Measurements from ENCODE around the gene MBP.

Gene MBP

DNA sequence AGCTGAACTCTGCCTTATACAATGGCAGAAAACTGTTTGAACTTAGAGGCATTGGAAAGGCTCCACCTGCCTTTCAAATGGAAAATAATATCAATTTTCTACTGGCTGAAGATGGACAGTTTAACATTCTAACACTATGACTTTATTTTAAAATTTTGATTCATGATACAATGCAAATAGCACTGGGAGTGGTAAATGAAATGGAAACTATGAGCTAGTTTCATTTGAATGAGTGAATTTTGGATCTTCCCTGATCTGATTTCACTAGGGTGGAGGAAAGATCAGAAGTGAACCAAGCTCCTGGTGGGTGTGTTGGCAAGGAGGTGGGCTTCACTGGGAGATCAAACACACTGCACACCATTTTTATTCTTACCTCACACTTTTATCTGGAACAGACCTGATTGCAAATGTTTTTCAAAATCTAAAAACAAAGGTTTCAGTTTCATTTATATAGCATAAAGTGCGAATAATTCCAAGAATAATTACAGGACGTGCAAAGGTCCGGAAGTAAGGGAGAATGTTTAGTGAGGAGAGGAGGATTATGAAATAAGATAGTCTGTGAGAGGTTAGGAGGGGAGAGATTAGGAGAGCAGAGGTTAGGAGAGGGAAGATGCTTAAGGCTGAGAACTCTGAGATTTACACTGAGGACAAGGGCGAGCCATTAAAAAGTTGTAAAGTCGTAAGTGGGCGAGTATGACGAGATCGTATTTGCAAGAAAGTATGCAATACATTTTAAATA lies 18.6 kb upstream of the MBP start:
- DNase-seq (ENCODE audit: low read depth in 3 of 3): no peak

DNA sequence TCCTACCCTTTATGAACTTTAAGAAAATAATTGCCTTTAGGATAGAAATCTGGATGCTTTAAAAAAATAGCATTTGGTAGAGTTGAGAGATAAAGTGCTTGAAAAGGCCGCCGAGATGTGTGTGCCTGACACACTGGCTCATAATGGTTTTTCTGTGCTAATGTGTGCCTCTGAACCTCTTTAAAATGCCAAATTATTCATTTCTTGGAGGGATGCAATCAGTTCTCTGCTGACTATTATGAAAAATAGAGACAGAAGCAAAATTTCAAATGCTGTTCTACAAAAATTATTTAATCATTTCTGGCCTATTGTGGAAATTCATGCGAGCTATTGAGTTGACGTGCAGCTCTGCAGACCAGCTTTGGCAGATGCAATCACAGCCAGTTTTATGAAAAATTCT lies 18.0 kb upstream of the MBP start:
- DNase-seq (ENCODE audit: low read depth in 3 of 3): no peak

DNA sequence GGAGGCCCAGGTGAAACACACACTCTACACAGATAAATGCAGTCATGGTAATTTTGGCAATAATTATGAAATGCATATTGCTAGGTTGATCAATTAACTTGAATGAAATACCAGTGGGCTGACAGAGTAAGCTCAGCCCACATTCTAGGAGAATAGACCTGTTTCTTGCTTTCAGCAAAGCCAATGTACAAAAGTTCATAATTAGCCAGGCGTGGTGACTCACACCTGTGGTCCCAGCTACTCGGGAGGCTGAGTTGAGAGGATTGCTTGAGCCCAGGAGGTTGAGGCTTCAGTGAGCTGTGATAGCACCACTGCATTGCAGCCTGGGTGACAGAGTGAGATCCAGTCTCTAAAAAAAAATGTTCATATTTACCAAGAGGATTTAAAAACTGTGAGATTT lies 15.7 kb upstream of the MBP start:
- DNase-seq (ENCODE audit: low read depth in 3 of 3): no peak

DNA sequence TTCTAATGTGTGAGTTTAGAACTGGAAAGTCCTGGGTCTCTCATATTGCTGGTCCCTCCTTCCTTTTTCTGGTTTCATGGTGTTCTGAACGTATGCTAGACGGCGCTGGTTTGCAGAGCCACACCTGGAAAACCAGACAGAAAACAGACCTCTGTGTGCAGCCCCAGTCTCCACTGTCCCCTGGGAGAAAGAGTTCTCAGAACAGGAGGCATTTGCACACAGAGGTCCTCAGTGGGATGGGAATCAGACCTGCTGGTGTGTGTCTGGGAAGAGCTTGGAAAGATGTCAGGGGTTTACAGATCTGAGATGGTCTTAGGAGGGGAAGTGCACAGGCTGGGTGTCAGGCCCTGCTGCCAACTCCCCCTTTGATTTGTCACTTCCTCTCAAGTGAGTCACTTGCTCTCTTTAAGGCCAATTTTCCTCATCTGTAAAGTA lies 14.9 kb upstream of the MBP start:
- DNase-seq (ENCODE audit: low read depth in 3 of 3): no peak

DNA sequence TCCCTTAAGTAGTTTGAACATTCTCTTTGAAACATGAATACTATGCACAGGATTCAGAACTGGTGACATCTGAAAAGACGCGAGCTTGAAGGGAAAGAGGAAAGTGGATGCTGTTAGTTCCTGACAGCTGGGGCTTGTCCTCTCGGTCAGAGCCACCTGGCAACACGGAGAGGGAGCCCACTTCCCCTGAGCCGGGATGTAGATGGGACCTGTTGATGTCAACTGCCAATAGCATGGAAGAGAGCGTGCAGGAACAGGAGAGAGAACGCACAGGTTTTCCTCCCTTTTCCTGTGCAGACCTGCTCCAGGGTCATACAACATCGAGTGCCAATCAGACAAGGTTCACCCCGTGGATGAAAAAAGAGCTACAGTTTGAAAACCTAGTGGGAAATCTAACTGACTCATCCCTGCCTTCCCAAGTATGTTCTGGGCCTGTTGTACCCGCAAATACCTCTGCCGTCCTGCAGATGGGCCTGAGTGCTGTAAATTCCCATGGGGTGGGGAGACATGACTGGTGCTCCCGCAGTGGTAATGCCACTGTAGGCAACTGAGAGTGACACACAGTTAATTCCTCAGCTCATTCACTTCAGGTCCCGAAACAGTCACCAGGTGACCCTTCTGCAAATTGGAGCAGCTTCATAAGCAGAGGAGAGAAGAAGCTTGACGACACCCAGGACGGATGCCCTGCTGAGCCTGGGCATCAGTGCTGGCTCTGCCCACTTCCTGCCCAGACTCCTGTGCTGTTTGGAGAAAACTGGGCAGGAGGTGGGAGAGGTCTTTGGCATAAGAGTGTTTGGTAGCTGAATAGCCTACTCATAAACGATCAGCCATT lies 13.9 kb upstream of the MBP start:
- DNase-seq (ENCODE audit: low read depth in 3 of 3): no peak

DNA sequence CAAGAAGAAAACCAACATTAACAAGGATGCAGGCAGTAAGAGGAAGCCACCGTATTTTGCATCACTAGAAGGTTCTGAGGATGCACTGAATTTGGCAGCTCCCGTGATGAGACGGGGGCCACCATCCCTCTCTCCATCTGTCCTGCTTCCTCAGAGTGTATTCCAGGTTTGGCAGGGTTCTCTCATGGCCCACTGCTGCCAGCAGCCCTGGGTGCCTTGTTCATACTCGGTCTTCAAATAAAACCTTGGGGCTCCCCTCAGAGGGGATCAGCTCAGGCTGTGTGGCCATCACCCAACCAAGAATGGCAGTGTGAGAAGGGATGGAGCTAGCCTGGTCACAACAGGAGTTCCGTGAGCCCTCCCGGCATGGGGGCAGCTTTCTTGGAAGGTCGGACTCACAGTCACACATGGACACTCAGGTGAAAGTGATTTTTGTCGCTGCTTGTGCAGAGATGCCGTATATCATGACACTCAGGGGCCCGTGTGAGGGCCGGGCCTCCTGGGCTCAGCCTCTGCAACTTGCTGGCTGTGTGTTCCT lies 12.8 kb upstream of the MBP start:
- DNase-seq (ENCODE audit: low read depth in 3 of 3): no peak

DNA sequence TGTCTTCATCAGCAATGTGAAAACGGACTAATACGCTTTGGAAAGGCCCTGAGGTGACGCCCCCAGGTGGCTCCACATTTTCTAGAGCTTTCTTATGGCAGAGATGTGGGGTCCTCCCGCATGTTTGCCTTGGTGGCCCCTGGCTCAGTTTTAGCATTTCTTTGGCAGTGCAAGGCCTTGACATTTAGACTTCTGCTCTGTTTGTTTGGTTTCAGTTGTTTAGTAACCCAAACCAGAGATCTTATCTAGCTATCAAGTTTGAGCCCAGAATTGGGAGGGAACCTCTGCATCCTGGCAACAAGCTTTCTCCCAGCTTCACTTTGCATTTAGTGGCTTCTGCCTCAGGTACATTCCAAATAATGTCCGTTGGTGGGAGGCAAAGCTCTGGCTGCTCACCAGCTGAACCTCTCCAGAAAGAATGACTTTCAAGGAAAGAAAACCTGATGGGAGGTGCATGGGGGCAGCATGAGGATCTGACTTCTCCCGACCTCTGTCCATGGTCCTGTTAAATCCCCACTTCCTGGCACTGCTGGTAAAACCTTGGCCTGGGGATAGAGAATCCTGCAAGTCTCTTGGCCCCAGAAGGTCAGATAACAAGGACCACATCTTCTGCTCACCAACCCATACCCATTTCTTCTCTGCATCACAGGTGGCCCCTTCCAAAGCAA lies 12.0 kb upstream of the MBP start:
- DNase-seq (ENCODE audit: low read depth in 3 of 3): no peak

DNA sequence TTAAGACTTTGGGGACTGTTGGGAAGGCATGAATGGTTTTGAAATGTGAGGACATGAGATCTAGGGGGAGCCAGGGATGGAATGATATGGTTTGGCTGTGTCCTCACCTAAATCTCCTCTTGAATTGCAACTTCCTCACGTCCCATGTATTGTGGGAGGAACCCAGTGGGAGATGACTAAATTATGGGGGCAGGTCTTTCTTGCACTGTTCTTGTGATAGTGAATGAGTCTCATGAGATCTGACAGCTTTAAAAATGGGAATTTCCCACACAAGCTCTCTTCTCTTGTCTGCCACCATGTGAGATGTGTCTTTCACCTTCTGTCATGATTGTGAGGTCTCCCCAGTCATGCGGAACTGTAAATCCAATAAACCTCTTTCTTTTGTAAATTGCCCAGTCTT lies 11.5 kb upstream of the MBP start:
- no peak for DNase-seq (ENCODE audit: low read depth in 3 of 3)

DNA sequence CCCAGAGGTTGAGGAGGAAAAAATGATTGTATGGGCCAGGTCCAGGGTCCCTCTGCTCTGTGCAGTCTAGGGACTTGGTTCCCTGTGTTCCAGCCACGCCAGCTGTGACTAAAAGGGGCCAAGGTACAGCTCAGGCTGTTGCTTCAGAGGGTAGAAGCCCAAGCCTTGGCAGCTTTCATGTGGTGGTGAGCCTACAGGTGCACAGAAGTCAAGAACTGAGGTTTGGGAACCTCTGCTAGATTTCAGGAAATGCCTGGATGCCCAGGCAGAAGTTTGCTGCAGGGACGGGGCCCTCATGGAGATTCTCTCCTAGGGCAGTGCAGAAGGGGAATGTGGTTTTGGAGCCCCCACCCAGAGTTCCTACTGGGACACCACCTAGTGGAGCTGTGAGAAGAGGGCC lies 10.6 kb upstream of the MBP start:
- no peak for DNase-seq (ENCODE audit: low read depth in 3 of 3)

DNA sequence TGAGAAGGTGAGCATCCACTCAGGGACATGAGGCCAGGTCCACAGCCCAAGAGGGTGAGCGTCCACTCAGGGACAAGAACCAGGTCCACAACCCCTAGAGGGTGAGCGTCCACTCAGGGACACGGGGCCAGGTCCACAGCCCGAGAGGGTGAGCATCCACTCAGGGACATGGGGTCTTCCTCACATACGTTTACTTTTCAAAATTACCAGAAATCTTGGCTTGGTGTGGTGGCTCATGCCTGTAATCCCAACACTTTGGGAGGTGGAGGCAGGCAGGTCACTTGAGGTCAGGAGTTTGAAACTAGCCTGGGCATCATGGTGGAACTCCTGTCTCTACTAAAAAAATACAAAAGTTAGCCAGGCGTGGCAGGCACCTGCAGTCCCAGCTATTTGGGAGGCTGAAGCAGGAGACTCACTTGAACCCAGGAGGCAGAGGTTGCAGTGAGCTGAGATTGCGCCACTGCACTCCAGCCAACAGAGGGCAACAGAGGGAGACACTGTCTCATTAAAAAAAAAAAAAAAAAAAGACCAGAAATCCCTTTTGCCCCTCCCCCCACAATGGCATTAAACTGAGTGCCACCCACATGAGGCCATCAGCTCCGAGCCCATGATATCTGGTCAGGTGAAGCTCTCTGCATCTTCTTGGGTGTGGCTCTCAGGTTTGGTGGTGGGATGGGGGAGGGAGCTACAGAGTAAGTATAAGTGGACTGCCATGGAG lies 9.0 kb upstream of the MBP start:
- DNase-seq (ENCODE audit: low read depth in 3 of 3): no peak

DNA sequence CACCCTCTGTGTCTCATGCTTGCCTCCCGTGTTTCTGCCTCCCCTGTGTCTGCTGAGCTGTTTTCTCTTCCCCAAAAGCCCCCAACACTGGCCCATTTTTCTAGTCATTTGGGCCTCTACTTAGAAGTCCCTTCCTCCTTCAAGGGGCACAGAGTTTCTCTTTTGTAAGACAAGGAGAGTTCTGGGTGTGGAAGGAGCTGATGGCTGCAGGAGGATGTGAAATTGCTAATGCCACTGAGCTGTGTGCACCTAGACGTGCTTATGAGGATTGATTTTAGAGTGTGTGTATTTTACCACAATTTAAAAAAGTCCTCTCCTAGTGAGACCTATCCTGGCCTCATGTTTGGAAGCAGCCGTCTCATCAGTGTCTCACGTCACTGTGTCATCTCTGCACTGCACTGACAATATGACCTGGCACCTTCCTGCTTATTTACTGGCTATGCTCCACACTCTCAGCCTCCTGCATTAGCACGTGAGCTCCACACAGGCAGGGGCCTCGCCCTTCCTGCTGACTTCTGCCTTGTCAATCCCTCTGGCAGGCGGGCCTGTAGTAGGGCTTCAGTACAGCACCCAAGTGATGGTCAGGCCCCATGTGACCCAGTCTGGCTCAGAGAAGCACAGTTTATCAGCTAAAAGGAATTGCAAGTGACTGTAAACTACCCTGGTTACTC lies 8.0 kb upstream of the MBP start:
- DNase-seq (ENCODE audit: low read depth in 3 of 3): no peak

DNA sequence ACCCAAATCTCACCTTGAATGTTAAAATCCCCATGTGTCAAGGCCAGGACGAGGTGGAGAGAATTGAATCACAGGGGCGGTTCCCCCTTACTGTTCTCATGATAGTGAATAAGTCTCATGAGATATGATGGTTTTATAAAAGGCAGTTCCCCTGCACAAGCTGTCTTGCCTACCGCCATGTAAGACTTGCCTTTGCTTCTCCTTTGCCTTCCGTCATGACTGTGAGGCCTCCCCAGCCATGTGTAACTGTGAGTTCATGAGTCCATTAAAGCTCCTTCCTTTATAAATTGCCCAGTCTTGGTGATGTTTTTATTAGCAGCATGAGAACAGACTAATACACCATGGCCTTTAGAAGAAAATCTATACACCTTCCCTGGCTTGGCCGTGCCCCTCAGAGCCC lies 7.4 kb upstream of the MBP start:
- no peak for DNase-seq (ENCODE audit: low read depth in 3 of 3)

DNA sequence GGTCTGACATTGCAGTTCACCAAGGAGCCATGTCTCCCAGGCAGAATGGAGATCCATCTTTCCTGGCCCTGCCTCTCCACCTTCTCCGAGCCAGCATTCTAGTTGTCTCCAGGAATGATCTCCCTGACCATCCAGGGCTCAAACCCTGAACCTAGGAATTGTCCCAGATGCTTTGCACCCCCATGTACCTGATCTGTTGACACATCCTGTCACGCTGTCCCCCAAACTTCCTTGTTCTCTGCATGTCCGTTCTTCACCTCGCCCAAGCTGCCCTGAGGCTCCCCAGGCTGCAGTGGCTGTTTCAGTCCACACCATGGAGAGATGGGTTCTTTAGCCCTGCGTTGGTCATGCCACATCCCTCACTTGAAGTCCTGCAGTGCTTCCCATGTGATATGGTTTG lies 7.0 kb upstream of the MBP start:
- no peak for DNase-seq (ENCODE audit: low read depth in 3 of 3)

DNA sequence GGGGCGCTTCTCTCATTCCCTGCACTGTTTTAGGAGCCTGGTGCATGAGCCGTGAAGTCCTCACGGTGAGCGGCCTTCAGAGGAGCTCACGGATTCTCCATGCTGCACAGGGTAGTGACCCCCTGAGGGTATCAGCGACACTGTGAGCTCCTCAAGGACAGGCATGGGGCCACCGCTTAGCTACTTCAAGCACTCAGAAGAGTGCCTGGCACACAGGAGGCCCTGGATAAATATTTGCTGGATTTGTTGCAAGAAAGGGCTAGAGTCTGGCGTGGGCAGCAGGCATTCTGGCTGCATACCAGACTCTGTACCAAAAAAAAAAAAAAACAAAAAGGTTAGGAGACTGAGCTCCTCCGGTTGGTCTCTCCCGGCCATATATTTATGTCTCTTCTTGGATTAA lies 5.7 kb upstream of the MBP start:
- DNase-seq (ENCODE audit: low read depth in 3 of 3): no peak

DNA sequence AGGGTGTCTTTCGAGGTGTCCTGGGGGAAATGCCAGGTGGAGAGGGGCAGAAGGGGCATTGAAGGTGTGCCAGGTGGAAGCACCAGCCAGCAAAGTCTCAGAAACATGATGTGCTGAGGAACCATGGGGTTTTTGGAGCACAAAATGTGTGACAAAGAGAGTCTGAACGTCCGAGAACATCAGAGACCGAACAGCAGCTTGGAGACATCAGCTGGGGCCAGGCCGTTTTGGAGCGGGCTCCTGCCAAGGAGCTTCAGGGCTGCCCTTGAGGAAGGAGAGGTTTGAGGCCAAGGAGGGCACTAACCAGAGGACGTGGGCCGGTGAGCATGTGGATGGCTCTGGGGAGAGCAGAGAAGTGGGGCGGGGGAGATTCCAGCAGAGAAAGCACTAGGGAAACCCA lies 5.3 kb upstream of the MBP start:
- DNase-seq (ENCODE audit: low read depth in 3 of 3): no peak

DNA sequence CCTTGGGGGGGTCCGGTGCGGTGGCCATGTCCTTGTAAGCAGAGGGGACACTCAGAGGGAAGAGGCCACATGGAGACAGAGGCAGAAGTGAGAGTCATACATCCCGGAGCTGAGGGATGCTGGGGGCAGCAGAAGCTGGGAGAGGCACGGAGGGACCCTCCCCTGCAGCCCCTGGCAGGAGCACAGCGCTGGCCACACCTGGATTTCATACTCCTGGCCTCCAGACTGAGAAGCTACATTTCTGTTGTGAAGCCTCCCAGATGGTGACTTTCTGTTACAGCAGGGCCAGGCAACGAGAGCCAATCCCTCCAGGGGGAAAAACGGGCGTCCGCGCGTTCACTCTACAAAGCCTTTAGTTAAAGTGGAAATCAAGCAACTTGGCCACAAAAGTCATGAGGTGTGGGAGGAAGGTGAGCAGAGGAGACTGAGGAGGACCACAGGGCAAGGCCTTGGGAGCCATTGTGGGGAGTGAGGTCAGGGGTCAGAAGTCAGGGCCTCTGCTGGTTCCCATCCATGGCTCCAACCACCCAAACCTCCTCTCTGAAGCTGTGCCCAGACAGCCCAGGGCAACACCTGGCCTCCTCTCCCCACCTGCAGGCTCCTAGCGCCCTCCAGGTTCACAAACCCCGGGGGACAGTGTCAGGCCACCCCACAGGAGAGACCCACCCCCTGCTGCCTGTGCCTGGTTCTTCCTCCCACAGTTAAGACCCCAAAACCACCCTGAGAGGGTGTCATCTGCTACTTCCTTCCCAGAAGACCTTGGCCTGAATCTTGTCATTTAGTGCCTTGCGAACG lies 4.5 kb upstream of the MBP start:
- no peak for DNase-seq (ENCODE audit: low read depth in 3 of 3)

DNA sequence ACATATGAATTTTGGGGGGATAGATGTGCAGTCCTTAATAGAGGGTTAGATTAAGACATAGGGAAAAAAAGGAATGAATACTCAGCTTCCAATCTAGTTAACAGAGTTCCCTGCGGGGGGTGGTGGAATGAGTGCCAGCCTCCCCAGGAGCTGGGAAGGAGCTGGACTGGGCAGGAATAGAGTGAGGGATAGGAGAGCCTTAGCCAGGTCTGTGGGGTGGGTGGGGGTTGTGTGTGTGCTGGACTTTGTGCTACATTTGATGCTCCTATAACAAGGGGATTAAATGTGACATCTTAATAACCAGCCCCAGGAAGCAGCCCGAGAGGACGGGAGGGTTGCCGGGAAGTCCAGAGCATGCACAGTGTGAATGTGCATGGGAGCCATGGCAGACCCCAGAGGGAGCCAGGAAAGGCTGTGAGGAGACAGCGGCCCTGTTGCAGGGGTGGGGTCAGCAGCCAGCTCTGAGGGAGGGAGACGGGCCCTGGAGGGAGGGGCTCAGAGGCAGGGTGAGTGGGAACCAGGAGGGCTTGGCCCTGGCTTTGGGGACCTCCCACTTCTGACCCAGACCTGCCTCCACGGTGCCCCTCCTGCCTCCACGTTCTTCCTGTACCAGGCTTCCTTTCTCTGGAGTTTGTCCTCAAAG lies 3.6 kb upstream of the MBP start:
- DNase-seq (ENCODE audit: low read depth in 3 of 3): no peak

DNA sequence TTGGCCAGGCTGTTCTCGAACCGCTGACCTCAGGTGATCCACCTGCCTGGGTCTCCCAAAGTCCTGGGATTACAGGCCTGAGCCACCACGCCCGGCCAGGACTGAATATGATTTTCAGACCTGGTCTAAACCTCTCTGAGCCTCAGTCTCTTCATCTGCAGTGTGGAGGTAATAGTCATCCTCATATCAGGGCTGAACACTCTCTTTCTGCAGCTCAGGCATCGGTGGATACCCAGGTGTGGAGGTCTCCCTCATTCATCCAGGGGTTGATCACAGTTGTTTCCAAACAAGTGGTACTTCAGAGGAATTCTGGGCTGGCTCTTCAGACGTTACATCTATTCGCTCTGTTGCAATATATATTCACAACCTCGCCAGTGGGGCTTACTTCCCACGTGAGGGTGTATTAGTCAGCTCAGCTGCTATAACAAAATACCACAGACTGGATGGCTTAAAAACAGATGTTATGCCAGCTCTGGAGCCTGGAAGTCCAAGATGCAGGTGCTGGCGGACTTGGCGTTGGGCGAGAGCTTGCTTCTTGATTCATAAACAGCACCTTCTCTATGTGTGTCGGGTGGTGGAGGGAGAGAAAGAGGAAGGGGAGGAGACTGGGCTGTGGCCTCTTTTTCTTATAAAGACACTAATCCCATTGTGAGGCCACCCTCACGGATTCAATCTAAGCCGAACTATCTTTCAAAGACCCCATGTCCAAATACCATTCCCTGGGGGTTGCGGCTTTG lies 2.9 kb upstream of the MBP start:
- no peak for DNase-seq (ENCODE audit: low read depth in 3 of 3)

DNA sequence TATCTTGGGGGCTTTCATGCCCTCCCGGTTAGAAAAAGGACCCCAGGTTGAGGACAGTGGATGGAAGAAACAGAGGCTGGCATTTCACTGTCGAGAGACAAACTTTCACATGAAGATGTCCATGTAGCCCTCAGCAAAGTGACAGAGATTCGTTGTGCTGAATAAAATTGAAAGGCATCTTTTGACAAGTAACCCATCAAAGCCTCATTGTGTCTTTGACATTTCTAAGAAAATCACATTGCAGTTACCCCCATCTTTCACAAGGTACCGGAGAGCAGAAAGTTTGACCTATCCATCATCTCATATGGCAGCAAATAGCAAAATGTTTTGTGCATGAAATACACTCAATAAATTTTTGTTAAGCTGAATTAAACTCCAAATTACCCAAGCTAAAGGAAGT lies 2.0 kb upstream of the MBP start:
- no peak for DNase-seq (ENCODE audit: low read depth in 3 of 3)

Data from stimulated activated CD4-positive, alpha-beta T cell treated with anti-CD3 and anti-CD28 coated beads, TNF-alpha, amount 100 ng/mL, for 48 hours (primary cell).